NCI-H524 treated with DMSO at 0.1 percent for 48 hours (cell line): ENCODE data around the gene AIFM1.
A peak's percentile ranks its signal among the peaks of the same experiment; 100 is the strongest.

ENCODE experiments used
- DNase-seq: peaks from one replicate; lab custom pipeline; 2025; lab: John Stamatoyannopoulos, UW

AIFM1 gene

DNA sequence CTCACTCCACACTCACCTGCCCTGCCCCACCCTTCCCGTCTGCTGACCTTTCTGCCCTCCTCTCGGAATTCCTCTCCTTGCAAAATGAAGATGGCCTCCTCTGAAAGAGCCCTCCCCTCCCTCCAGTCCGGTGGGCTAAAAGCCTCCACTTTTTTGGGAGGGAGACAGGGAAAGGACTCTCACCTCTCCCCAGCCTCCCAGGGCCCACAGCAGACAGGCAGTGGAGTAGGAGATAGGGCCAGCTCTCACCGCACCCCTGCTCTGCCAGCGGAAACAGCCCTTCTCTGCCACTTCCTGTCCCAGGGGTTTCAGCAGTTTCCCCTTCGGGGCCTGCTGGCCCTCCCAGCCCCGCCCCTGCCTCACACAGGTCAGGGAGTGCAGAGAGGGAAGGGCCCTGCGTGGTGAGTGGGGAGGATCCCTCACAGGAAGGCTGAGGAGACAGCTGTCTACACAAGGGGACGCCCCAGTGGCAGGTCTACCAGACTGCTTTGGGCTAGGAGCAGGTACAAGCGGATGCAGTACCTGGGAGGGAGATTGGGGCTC lies 73.6 kb downstream of the AIFM1 start:
- no peak for DNase-seq

DNA sequence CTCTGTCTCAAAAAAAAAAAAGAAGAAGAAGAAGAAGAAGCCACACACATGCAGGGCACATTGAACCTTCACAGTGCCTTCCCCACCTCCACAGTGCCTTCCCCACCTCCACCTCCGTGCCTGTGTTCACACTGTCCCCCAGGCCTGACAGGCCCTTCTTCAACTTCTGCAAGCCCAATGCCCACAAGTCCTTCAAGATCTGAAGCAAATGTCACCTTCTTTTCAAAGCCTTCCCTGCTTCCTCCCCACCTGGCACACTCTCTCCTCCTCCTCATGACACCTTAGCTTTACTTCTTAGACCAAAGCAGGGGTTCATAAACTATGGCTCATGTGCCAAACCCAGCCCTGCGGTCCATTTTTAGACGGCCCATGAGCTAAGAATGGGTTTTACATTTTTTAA lies 75.3 kb downstream of the AIFM1 start:
- no peak for DNase-seq

DNA sequence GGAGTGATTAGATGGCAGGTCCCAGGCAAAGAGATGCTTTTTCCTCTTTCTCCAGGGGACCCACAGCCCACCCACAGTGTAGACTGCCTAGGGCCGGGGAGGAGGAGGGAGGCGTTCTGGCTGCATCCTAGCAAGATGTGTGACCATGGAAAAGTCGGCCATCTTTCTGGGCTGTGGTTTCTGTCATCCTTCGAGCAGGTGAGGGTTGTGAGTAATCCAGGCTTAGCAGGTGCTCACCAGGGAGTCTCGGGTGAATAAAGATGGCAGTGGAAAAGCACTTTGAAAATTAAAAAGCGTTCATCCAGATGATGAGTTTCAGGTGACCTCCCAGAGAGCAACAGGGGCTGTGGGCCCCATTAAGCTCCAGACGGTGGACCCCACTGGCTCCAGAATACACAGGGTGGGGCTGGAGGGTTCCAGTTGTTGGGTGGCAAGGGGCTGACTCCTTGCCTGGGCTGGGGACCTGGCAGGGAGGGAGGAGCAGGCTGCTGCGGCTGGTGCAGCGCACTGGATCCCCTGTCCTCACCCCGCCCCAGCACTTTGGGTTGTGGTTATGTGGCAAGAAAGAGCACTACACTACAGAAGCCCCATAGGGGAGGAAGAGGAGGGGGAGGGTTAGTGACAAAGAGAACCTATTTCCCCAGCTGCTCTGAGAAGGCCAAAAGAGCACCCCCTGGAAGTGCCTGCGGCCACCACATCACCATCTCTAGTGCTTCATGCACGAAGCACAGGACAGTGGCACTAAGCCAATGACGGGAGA lies 79.0 kb downstream of the AIFM1 start:
- no peak for DNase-seq

DNA sequence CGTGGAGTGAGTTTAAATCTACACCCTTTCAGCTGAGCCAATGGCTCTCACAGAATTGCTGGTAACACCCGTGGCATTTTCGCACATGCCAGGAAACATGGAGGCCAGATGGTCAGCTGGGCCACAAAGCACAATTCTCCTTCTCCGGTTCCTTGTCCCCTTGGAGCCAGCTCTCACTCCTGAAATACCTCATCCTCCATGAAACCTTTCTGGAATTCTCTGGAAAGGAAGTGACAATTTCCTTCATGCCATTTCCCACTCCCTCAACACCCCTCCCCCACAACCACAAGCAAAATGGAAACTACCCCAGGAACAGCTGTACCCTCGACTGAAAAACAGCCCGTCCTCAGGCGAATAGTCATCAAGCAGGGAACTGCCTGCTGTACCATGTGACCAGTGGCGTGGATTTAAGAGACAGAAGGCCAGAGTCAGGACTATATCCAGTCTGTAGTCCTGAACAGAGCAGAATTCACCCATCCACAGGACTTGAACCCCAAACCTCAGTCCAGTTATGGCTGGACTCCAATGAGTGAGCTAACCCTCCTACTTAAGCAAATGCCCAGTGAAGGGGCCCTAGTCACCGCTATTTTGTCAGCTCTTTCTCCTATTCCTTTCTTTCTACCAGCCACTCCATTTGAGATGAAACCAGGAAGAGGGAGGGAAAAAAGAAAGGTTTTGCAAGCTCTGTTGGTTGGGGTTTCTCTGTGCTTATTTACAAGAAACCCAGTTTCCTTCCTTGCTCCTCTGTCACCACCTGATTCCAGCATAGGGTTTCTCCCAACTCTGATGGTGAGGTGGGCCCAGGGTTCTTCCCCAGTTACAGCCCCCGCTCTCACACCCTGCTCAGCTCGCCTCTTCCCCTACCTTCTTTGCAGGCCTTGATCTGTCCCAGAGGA lies 79.8 kb downstream of the AIFM1 start:
- DNase-seq: no peak

- no peak for DNase-seq
Measured at GRCh38 chrX:130084631-130085237, 80.9 kb downstream of the AIFM1 start.

GRCh38 chrX:130083656-130084382 lies 81.8 kb downstream of the AIFM1 start:
- no peak for DNase-seq

DNA sequence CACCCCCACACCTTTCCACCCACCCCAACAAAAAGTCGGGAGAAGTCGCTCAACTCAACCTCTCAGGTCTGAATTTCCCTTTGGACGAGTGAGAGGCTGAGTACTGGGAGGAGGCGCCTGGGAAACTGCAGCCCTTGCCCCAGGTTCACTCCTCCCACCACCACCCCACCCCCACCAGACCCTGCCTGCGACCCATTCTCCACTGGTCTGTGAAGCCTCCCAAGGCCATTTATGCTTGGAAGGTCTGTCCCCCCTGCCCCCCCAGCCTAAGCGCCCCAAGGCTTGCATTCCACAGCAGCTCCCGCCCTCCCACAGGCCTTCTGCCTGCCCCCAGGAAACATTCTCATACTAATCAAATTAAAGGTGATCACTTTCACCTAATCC lies 82.5 kb downstream of the AIFM1 start:
- no peak for DNase-seq

- DNase-seq: no peak
Measured at GRCh38 chrX:130082244-130083106, 83.2 kb downstream of the AIFM1 start.

GRCh38 chrX:130081421-130082045 lies 84.1 kb downstream of the AIFM1 start:
- no peak for DNase-seq

DNA sequence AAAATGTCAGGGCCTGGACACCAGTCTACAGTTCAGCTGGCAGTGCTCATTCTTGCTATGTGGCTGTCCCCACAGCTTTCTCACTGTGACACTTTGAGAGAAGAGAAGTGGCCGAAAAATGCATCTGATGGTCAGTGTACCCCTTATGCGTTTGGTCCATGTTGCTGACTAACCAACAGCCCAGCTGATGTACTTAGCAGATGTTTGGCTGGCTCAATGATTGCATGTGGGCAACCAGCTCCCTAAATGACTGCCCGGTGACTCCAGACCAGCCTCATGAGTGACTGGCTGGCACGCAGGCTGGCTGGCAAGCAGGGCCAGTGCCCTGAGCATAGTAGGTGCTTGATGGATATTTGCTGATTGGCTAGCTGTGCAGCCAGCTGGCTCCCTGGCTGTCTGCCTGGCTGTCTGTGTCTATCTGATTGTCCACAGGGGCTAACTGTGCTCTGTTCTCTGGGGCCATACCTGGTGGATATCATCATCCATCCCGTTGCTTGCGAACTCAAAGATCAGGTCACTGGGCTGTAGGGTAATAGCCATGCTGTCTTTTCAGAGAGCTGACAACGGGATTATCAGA lies 84.8 kb downstream of the AIFM1 start:
- DNase-seq: no peak

GRCh38 chrX:130079824-130080406 lies 85.7 kb downstream of the AIFM1 start:
- DNase-seq: peak; percentile 48
